Ascending aorta (tissue), 2 donors: Measurements from ENCODE around the gene NDUFB10. TPM values are rescaled to one million over a fixed set of nuclear protein-coding genes. Genes with fewer than 3 reads are reported as not detected.

ENCODE experiments used
- DNase-seq, 2 donors: peaks; one replicate each; pipeline ENCODE4 v3.0.0-alpha.2; 2019; ENCODE audit warnings: low spot score in 2 of 2
- H3K27ac ChIP-seq, 2 donors: fragments of 200-600 bp; sonication (generic); one replicate each; pipeline ENCODE4 v1.5.1; 2016 to 2017; ENCODE audit warnings: mild to moderate bottlenecking in 1 of 2
- H3K27me3 ChIP-seq: fragments of 200-600 bp; sonication (generic); one replicate; pipeline ENCODE4 v1.5.1; 2017
- H3K36me3 ChIP-seq, 2 donors: fragments of 200-600 bp; sonication (generic); one replicate each; pipeline ENCODE4 v1.5.1; 2016
- H3K4me1 ChIP-seq, 2 donors: fragments of 200-600 bp; sonication (generic); one replicate each; pipeline ENCODE4 v1.5.1; 2016 to 2017; ENCODE audit warnings: mild to moderate bottlenecking in 1 of 2
- H3K4me3 ChIP-seq, 2 donors: fragments of 200-600 bp; sonication (generic); one replicate each; pipeline ENCODE4 v1.5.1; 2016 to 2017; ENCODE audit warnings: mild to moderate bottlenecking in 1 of 2
- H3K9me3 ChIP-seq, 2 donors: fragments of 200-600 bp; sonication (generic); one replicate each; pipeline ENCODE4 v1.5.1; 2016
- intact Hi-C: fragments of 100-400 bp; cut with DNase I; formaldehyde crosslinking; loops from one replicate; pipeline ENCODE4 v1.15.1; 2023
- total RNA-seq: library from RNA; depleted of rRNA; stranded (reverse); fragments of >200 nt; gene quantifications from one replicate; pipeline ENCODE4 v1.1.0, GENCODE V29; 2016
- TF ChIP-seq, protein P1 (sequence below), 3 experiments: fragments of 200-600 bp in 2 of 3; fragments of 450-650 bp in 1 of 3; sonication (generic) in 2 of 3; IDR thresholded peaks; one replicate each; pipeline ENCODE4 v1.5.1; 2016 to 2019; ENCODE audit warnings: antibody characterized with exemption in 3 of 3, mild to moderate bottlenecking in 1 of 3, moderate library complexity in 1 of 3

The NDUFB10 gene
- total RNA-seq = 68.2 TPM

DNA sequence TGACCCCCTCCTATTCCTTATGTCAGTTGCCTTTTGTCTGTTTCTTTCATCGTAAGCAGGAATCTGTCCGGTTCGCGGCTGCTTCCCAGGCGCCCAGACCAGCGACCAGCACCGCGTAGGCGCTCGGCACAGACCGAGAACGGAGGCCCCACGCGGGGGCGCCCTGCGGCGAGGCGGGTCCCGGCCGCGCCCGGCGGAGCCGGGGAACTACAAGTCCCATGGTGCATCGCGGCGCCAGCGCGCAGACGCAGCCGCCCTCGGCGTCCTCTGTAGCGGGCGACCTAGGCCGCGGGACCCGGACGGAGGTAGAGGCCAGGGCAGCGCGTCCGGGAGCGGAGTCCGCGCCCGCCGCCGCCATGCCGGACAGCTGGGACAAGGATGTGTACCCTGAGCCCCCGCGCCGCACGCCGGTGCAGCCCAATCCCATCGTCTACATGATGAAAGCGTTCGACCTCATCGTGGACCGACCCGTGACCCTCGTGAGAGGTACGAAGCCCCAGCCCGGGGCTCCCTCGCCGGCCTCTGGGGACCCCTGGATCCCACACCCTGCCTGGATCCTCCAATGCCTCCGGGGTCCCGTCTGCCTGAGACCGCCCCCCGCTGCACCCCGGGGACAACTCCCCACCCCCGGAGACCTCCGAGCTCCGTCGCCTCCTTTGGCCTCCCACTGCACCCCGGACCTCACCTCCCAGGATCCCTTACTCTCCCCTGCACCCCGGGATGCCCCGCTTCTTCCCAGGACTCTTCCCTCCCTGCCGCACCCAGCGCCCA lies at the start of gene NDUFB10:
Gene NDUFB10, plus strand, starts transcription at position 270 of the 771 bp plus-strand sequence. Its CDS starts 87 bp downstream, at position 357.
- no peaks in the 10 kb centered on the region for H3K9me3 ChIP-seq
- H3K4me1 ChIP-seq = peaks cover 3 to 20% of the 10 kb centered on the region in 2 donors
- TF ChIP-seq, protein P1, sequence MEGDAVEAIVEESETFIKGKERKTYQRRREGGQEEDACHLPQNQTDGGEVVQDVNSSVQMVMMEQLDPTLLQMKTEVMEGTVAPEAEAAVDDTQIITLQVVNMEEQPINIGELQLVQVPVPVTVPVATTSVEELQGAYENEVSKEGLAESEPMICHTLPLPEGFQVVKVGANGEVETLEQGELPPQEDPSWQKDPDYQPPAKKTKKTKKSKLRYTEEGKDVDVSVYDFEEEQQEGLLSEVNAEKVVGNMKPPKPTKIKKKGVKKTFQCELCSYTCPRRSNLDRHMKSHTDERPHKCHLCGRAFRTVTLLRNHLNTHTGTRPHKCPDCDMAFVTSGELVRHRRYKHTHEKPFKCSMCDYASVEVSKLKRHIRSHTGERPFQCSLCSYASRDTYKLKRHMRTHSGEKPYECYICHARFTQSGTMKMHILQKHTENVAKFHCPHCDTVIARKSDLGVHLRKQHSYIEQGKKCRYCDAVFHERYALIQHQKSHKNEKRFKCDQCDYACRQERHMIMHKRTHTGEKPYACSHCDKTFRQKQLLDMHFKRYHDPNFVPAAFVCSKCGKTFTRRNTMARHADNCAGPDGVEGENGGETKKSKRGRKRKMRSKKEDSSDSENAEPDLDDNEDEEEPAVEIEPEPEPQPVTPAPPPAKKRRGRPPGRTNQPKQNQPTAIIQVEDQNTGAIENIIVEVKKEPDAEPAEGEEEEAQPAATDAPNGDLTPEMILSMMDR (IDR thresholded peaks at IDR 0.05) = peak; percentile 50 to 78 (median 57)
- H3K36me3 ChIP-seq = peaks cover 24 to 29% of the 10 kb centered on the region in 2 donors
- H3K4me3 ChIP-seq = peak within 1 kb of the TSS; percentile 86 to 90
- peak; percentile 52 to 94 for DNase-seq
- no peaks in the 10 kb centered on the region for H3K27me3 ChIP-seq
- peak within 1 kb of the TSS; percentile 74 to 80 for H3K27ac ChIP-seq
- intact Hi-C loops = loop anchor here (1.0 to 10.0 kb wide), 3 partner anchors 17 to 555 kb away; partner anchors contain the start of genes ATP6V0C, MSRB1 and TRAF7

DNA sequence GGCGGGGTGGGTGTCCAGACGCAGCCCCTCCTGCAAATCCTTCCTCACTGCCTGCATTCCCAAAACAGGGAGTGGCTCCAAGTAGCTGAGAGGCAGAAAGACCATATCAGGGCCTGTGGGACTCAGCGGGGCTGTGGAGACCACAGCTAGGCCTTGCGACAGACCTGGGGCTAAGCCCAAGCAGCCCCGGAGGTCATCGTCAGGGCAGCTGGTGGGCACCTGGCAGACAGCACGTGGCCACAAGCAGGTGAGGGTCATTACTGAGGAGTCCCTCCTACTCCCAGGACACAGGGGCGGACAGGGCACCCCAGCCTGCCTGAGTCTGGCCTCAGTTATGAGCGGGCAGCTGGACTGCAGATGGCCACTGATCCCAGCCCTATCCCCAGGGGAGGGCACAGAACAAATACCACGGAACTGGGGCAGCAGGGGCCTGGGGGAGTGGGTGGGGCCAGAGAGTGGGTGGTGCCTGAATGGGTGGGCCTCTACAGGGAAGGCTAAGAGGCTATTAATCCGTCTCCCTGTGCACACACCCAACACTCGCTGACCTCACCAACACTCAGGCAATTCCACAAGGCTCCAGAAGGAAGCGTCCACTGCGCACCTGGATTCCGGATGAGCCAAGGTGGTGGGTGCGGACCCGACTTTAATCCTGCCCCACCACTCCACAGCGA lies 49.6 kb upstream of the NDUFB10 start:
- H3K27ac ChIP-seq = no peak overlapping the region
- H3K4me3 ChIP-seq = no peak overlapping the region
- H3K36me3 ChIP-seq = no peaks in the 10 kb centered on the region
- H3K27me3 ChIP-seq = no peaks in the 10 kb centered on the region
- H3K9me3 ChIP-seq = no peaks in the 10 kb centered on the region
- H3K4me1 ChIP-seq = no peaks in the 10 kb centered on the region
- TF ChIP-seq, protein P1 (IDR thresholded peaks at IDR 0.05) = no peak
- intact Hi-C loops = no loop called here
- DNase-seq = no peak

DNA sequence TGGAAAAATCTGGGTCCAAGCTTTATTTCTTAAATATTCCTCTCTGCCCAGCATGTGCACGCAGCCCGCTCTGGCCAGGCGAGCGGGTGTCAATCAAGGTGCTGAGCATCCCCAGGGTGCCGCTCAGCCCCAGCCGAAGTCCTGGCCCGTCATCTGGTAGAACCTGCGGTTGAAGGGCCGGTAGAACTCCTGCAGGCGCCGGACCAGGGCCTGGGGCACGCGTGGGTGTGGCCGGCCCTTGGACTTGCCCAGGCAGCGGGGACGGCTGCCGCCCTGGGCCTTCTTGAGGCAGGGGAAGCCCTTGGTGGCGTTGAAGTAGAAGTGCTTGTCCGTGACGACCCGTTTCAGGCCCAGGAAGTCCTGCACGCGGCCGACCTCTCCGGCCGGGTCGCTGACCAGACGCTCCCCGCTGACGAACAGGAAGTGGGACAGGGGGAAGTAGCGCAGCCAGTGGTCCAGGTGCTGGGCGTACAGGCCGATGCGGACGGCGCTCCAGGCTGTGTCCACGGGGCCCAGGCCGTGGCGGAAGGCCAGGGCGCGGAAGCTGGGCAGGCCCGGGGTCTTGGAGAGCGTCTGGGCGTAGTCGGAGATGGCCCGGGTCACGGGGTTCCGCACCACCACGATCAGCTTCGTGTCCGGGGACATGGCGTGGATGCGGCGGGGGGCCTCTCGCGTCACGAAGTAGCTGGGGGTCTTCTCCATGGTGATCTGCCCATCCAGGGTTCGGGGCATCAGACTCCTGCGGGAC lies 47.7 kb upstream of the NDUFB10 start:
- intact Hi-C loops = no loop called here
- H3K4me3 ChIP-seq = no peak overlapping the region
- H3K4me1 ChIP-seq = no peaks in the 10 kb centered on the region
- DNase-seq = no peak
- TF ChIP-seq, protein P1 (IDR thresholded peaks at IDR 0.05) = no peak
- peaks cover under 1% of the 10 kb centered on the region for H3K27me3 ChIP-seq
- H3K9me3 ChIP-seq = no peaks in the 10 kb centered on the region
- no peaks in the 10 kb centered on the region for H3K36me3 ChIP-seq
- H3K27ac ChIP-seq = no peak overlapping the region

DNA sequence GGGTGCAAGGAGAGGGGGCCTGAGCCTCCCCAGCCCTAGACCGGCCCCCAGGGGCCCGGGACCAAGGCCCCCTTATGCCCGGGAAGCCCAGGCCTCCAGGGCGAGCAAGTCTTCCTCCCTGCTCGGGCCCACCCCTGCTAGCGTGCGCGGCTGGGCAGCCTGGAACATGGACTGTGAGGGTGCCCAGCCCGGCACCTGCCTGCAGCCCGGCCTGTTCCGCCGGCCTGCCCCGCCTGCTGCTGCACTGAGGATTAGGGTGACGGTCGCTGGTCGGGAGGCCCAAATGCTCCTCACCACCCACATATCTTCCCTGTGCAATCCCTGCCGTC lies 47.2 kb upstream of the NDUFB10 start:
- Histone ChIP-seq H3K4me1 (no peaks in the 10 kb centered on the region), H3K27ac (no peak overlapping the region), H3K9me3 (no peaks in the 10 kb centered on the region), H3K27me3 (peaks cover 5% of the 10 kb centered on the region), H3K36me3 (no peaks in the 10 kb centered on the region), H3K4me3 (no peak overlapping the region)
- intact Hi-C loops = no loop called here
- TF ChIP-seq, protein P1 (IDR thresholded peaks at IDR 0.05) = no peak
- no peak for DNase-seq

DNA sequence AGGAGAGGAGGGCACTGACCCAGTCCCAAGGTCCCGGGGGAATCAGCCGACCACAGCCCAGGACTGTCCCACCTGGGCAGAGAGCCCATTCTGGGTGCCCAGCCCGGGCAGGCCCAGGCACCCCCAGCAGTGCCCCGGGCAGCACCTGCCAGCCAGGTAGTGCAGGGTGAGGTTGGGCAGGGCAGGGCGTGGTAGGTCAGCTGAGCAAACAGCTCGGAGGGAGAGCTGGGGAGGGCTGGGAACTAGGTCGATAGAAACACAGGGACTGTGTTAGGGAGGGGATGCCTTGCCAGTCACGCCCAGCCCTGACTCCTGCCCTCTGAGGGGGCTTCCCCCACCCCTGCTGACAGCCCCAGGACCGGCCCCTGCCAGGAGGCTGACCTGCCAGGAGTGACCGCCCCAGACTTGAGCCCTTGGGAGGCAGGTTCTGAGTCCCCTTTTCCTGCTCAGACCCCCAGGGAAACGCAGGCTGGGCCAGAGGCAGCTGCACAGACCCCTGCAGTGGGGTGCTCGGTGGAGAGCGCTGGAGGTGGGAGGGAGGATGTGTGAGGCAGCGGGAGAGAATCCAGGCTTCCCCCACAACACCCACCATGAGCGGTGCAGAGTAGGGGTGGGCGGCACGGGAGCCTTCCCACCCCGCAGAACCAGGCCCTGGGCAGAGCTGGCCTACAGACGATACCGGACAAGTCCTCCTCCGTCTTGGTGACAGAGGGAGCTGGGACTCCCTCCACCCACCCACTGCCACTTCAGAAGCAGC lies 45.8 kb upstream of the NDUFB10 start:
- intact Hi-C loops = no loop called here
- no peaks in the 10 kb centered on the region for H3K9me3 ChIP-seq
- H3K27ac ChIP-seq = no peak overlapping the region
- no peak overlapping the region for H3K4me3 ChIP-seq
- no peaks in the 10 kb centered on the region for H3K4me1 ChIP-seq
- H3K27me3 ChIP-seq = peaks cover 9% of the 10 kb centered on the region
- DNase-seq = no peak
- TF ChIP-seq, protein P1 (IDR thresholded peaks at IDR 0.05) = no peak
- no peaks in the 10 kb centered on the region for H3K36me3 ChIP-seq
